Activated naive CD8-positive, alpha-beta T cell treated with anti-CD3 and anti-CD28 coated beads for 36 hours (primary cell): ENCODE data around the gene NUMBL. TPM values are rescaled to one million over a fixed set of nuclear protein-coding genes. Genes with fewer than 3 reads are reported as not detected.

Experiments used
- DNase-seq: peaks from one replicate; pipeline ENCODE4 v3.0.0; 2021
- H3K27ac Mint-ChIP-seq: one replicate; pipeline ENCODE4 v1.8.0; 2022; ENCODE audit warnings: mild to moderate bottlenecking, moderate library complexity, mixed read lengths
- H3K27me3 Mint-ChIP-seq: one replicate; pipeline ENCODE4 v1.8.0; 2022; ENCODE audit warnings: mild to moderate bottlenecking, mixed read lengths
- H3K36me3 Mint-ChIP-seq: one replicate; pipeline ENCODE4 v1.8.0; 2021; ENCODE audit warnings: mild to moderate bottlenecking, mixed read lengths
- H3K4me1 Mint-ChIP-seq: one replicate; pipeline ENCODE4 v1.8.0; 2021; ENCODE audit warnings: mixed read lengths
- H3K4me3 Mint-ChIP-seq: one replicate; pipeline ENCODE4 v1.8.0; 2022; ENCODE audit warnings: mild to moderate bottlenecking, moderate library complexity, mixed read lengths
- H3K9me3 Mint-ChIP-seq: one replicate; pipeline ENCODE4 v1.8.0; 2022; ENCODE audit warnings: mixed read lengths
- total RNA-seq, 2 experiments: library from RNA; stranded (reverse); gene quantifications; one replicate each; pipeline ENCODE4 v1.2.3, GENCODE V29; 2021

The NUMBL gene
- total RNA-seq, 2 experiments from 2014 or later, result 13.4 to 14.9 TPM

- peaks cover 2% of the 10 kb centered on the region for H3K4me1 Mint-ChIP-seq
- H3K27me3 Mint-ChIP-seq, result no peaks in the 10 kb centered on the region
- H3K36me3 Mint-ChIP-seq, result peaks cover 19% of the 10 kb centered on the region
- no peak for DNase-seq
- no peak overlapping the region for H3K4me3 Mint-ChIP-seq
- H3K27ac Mint-ChIP-seq, result no peak overlapping the region
- no peaks in the 10 kb centered on the region for H3K9me3 Mint-ChIP-seq
These were observed 2.9 kb downstream of the NUMBL start for GRCh38 chr19:40687525-40688016.

- H3K36me3 Mint-ChIP-seq, result peaks cover 19% of the 10 kb centered on the region
- H3K27me3 Mint-ChIP-seq, result no peaks in the 10 kb centered on the region
- H3K4me1 Mint-ChIP-seq, result peaks cover 2% of the 10 kb centered on the region
- DNase-seq, result no peak
- H3K4me3 Mint-ChIP-seq, result no peak overlapping the region
- H3K9me3 Mint-ChIP-seq, result no peaks in the 10 kb centered on the region
- no peak overlapping the region for H3K27ac Mint-ChIP-seq
These were observed 3.4 kb downstream of the NUMBL start for GRCh38 chr19:40686882-40687524.

GRCh38 chr19:40685563-40685962, 4.9 kb downstream of the NUMBL start:
- Mint-ChIP-seq H3K27ac (no peak overlapping the region), H3K9me3 (no peaks in the 10 kb centered on the region), H3K36me3 (peaks cover 23% of the 10 kb centered on the region), H3K4me1 (no peaks in the 10 kb centered on the region), H3K4me3 (no peak overlapping the region), H3K27me3 (no peaks in the 10 kb centered on the region)
- DNase-seq, result no peak

- H3K27ac Mint-ChIP-seq, result no peak overlapping the region
These were observed 5.4 kb downstream of the NUMBL start for GRCh38 chr19:40685016-40685526.

GRCh38 chr19:40684280-40684679, 6.2 kb downstream of the NUMBL start:
- H3K9me3 Mint-ChIP-seq, result no peaks in the 10 kb centered on the region
- no peak for DNase-seq
- no peaks in the 10 kb centered on the region for H3K4me1 Mint-ChIP-seq
- H3K36me3 Mint-ChIP-seq, result peaks cover 25% of the 10 kb centered on the region
- no peak overlapping the region for H3K27ac Mint-ChIP-seq
- H3K4me3 Mint-ChIP-seq, result no peak overlapping the region
- H3K27me3 Mint-ChIP-seq, result no peaks in the 10 kb centered on the region

More at GRCh38 chr19:40685016-40685526, 5.4 kb downstream of the NUMBL start:
- Mint-ChIP-seq H3K9me3 (no peaks in the 10 kb centered on the region), H3K4me3 (no peak overlapping the region), H3K36me3 (peaks cover 25% of the 10 kb centered on the region), H3K4me1 (no peaks in the 10 kb centered on the region), H3K27me3 (no peaks in the 10 kb centered on the region)
- DNase-seq, result no peak

- Mint-ChIP-seq H3K36me3 (peaks cover 29% of the 10 kb centered on the region), H3K27me3 (no peaks in the 10 kb centered on the region), H3K27ac (no peak overlapping the region), H3K9me3 (no peaks in the 10 kb centered on the region), H3K4me3 (no peak overlapping the region), H3K4me1 (no peaks in the 10 kb centered on the region)
- no peak for DNase-seq
These were observed 7.0 kb downstream of the NUMBL start for GRCh38 chr19:40683437-40683836.

- no peaks in the 10 kb centered on the region for H3K9me3 Mint-ChIP-seq
- H3K4me1 Mint-ChIP-seq, result no peaks in the 10 kb centered on the region
- DNase-seq, result no peak
These were observed 8.0 kb downstream of the NUMBL start for GRCh38 chr19:40682431-40682964.

GRCh38 chr19:40681039-40681438, 9.4 kb downstream of the NUMBL start:
- H3K36me3 Mint-ChIP-seq, result peaks cover 31% of the 10 kb centered on the region
- H3K4me3 Mint-ChIP-seq, result no peak overlapping the region
- no peak for DNase-seq
- H3K4me1 Mint-ChIP-seq, result no peaks in the 10 kb centered on the region
- no peaks in the 10 kb centered on the region for H3K27me3 Mint-ChIP-seq
- no peak overlapping the region for H3K27ac Mint-ChIP-seq
- H3K9me3 Mint-ChIP-seq, result no peaks in the 10 kb centered on the region

More at GRCh38 chr19:40682431-40682964, 8.0 kb downstream of the NUMBL start:
- Mint-ChIP-seq H3K36me3 (peaks cover 32% of the 10 kb centered on the region), H3K27me3 (no peaks in the 10 kb centered on the region), H3K4me3 (no peak overlapping the region), H3K27ac (no peak overlapping the region)

GRCh38 chr19:40677156-40677555, 13.3 kb downstream of the NUMBL start:
- Mint-ChIP-seq H3K27ac (no peak overlapping the region), H3K27me3 (no peaks in the 10 kb centered on the region), H3K4me3 (no peak overlapping the region), H3K9me3 (no peaks in the 10 kb centered on the region), H3K36me3 (peaks cover 20% of the 10 kb centered on the region), H3K4me1 (no peaks in the 10 kb centered on the region)
- no peak for DNase-seq

- H3K4me3 Mint-ChIP-seq, result no peak overlapping the region
- H3K27ac Mint-ChIP-seq, result no peak overlapping the region
- DNase-seq, result no peak
- H3K4me1 Mint-ChIP-seq, result no peaks in the 10 kb centered on the region
- H3K27me3 Mint-ChIP-seq, result no peaks in the 10 kb centered on the region
- H3K9me3 Mint-ChIP-seq, result no peaks in the 10 kb centered on the region
- H3K36me3 Mint-ChIP-seq, result peaks cover 27% of the 10 kb centered on the region
These were observed 16.2 kb downstream of the NUMBL start for GRCh38 chr19:40674291-40674690.

GRCh38 chr19:40673397-40673796, 17.1 kb downstream of the NUMBL start:
- Mint-ChIP-seq H3K27me3 (no peaks in the 10 kb centered on the region), H3K9me3 (no peaks in the 10 kb centered on the region), H3K27ac (no peak overlapping the region), H3K4me3 (no peak overlapping the region), H3K4me1 (no peaks in the 10 kb centered on the region), H3K36me3 (peaks cover 31% of the 10 kb centered on the region)
- DNase-seq, result no peak

GRCh38 chr19:40672573-40673299, 17.7 kb downstream of the NUMBL start:
- no peaks in the 10 kb centered on the region for H3K4me1 Mint-ChIP-seq
- H3K27ac Mint-ChIP-seq, result no peak overlapping the region
- no peak overlapping the region for H3K4me3 Mint-ChIP-seq
- DNase-seq, result no peak
- H3K9me3 Mint-ChIP-seq, result no peaks in the 10 kb centered on the region
- H3K36me3 Mint-ChIP-seq, result peaks cover 31% of the 10 kb centered on the region
- no peaks in the 10 kb centered on the region for H3K27me3 Mint-ChIP-seq

GRCh38 chr19:40672038-40672437, 18.4 kb downstream of the NUMBL start:
- H3K27ac Mint-ChIP-seq, result no peak overlapping the region
- no peaks in the 10 kb centered on the region for H3K9me3 Mint-ChIP-seq
- H3K4me3 Mint-ChIP-seq, result no peak overlapping the region
- H3K27me3 Mint-ChIP-seq, result no peaks in the 10 kb centered on the region
- peaks cover 33% of the 10 kb centered on the region for H3K36me3 Mint-ChIP-seq
- H3K4me1 Mint-ChIP-seq, result no peaks in the 10 kb centered on the region
- no peak for DNase-seq

GRCh38 chr19:40671404-40671803, 19.0 kb downstream of the NUMBL start:
- H3K9me3 Mint-ChIP-seq, result no peaks in the 10 kb centered on the region
- H3K4me1 Mint-ChIP-seq, result peaks cover 2% of the 10 kb centered on the region
- no peak overlapping the region for H3K4me3 Mint-ChIP-seq
- no peak overlapping the region for H3K27ac Mint-ChIP-seq
- no peak for DNase-seq
- H3K36me3 Mint-ChIP-seq, result peaks cover 36% of the 10 kb centered on the region
- H3K27me3 Mint-ChIP-seq, result no peaks in the 10 kb centered on the region

GRCh38 chr19:40668991-40669614, 21.3 kb downstream of the NUMBL start:
- no peaks in the 10 kb centered on the region for H3K27me3 Mint-ChIP-seq
- H3K9me3 Mint-ChIP-seq, result no peaks in the 10 kb centered on the region
- peaks cover 7% of the 10 kb centered on the region for H3K4me1 Mint-ChIP-seq
- peaks cover 32% of the 10 kb centered on the region for H3K36me3 Mint-ChIP-seq
- H3K4me3 Mint-ChIP-seq, result no peak overlapping the region
- no peak for DNase-seq
- no peak overlapping the region for H3K27ac Mint-ChIP-seq
